AML-193 (cell line): Measurements from ENCODE around the gene ZNF488.

Experiments
- DNase-seq, 2 experiments: peaks; one replicate each; lab custom pipeline; 2025; lab: John Stamatoyannopoulos, UW

The ZNF488 gene

GRCh38 chr10:47330366-47330765 lies 53.7 kb downstream of the ZNF488 start:
- no peak for DNase-seq

GRCh38 chr10:47329855-47330254 lies 54.2 kb downstream of the ZNF488 start:
- no peak for DNase-seq

GRCh38 chr10:47326927-47327330 lies 57.2 kb downstream of the ZNF488 start:
- no peak for DNase-seq

GRCh38 chr10:47326306-47326926 lies 57.7 kb downstream of the ZNF488 start:
- no peak for DNase-seq

- DNase-seq, result no peak
Measured at GRCh38 chr10:47325303-47326291, 58.5 kb downstream of the ZNF488 start.

GRCh38 chr10:47323636-47324296 lies 60.3 kb downstream of the ZNF488 start:
- DNase-seq, result no peak

- no peak for DNase-seq
Measured at GRCh38 chr10:47323087-47323486, 61.0 kb downstream of the ZNF488 start.

- DNase-seq, result no peak
Measured at GRCh38 chr10:47322300-47323061, 61.6 kb downstream of the ZNF488 start, which contains the start of gene GDF2. TSS of gene GDF2 (plus strand) at chr10:47322454. CDS start at chr10:47322669, 215 bp downstream.

GRCh38 chr10:47321521-47322195 lies 62.4 kb downstream of the ZNF488 start:
- no peak for DNase-seq

GRCh38 chr10:47320812-47321211 lies 63.3 kb downstream of the ZNF488 start:
- DNase-seq, result no peak

- DNase-seq, result no peak
Measured at GRCh38 chr10:47319784-47320183, 64.3 kb downstream of the ZNF488 start.

GRCh38 chr10:47318706-47319105 lies 65.4 kb downstream of the ZNF488 start:
- no peak for DNase-seq

GRCh38 chr10:47317251-47317650 lies 66.8 kb downstream of the ZNF488 start:
- DNase-seq, result no peak

GRCh38 chr10:47316131-47316530 lies 68.0 kb downstream of the ZNF488 start:
- no peak for DNase-seq
